Endothelial cell of umbilical vein (primary cell): ENCODE data around the gene GRID2. TPM values are rescaled to one million over a fixed set of nuclear protein-coding genes. Genes with fewer than 3 reads are reported as not detected.

Experiments
- BruUV-seq: library from RNA; stranded (reverse); fragments of 400-500 nt; replicated peaks from 2 replicates; lab custom pipeline; 2021; lab: Mats Ljungman, UMichigan
- CTCF ChIA-PET: fragments of 300-600, 350-600 bp; sonication (Branson Sonifier 250); formaldehyde crosslinking; loops from one replicate; lab custom pipeline; 2021; ENCODE audit warnings: antibody characterized with exemption, inconsistent platforms; lab: Charles Lee
- POLR2A ChIA-PET: fragments of 300-600, 350-600 bp; sonication (Branson Sonifier 250); formaldehyde crosslinking; loops from one replicate; lab custom pipeline; 2021; ENCODE audit warnings: antibody characterized with exemption, inconsistent platforms; lab: Charles Lee
- DNase-seq: peaks from one replicate; pipeline ENCODE4 v3.0.0-alpha.2; 2011; ENCODE audit warnings: low read depth, low spot score
- FAIRE-seq: peaks from 2 replicates; lab custom pipeline; 2011; peaks lifted over from hg19 to GRCh38; lab: Jason Lieb, UNC
- H2AFZ ChIP-seq: 2 replicates; pipeline ENCODE4 v1.6.0; 2012; ENCODE audit warnings: low read depth, low read length, control low read depth, inconsistent platforms
- H3K27ac ChIP-seq: 2 replicates; pipeline ENCODE4 v1.5.1; 2011; ENCODE audit warnings: low read depth, mild to moderate bottlenecking, control low read depth, low read length, moderate library complexity; ENCODE audit not compliant: insufficient read depth
- H3K27me3 ChIP-seq, 2 experiments: 2 replicates each; pipeline versions ENCODE4 v1.6.0 to v1.6.1; 2011; ENCODE audit warnings: low read length in 2 of 2, mixed read lengths in 1 of 2; ENCODE audit not compliant: control insufficient read depth in 2 of 2, insufficient read depth in 2 of 2
- H3K36me3 ChIP-seq, 2 experiments: 2 replicates in 1 of 2; 3 replicates in 1 of 2; pipeline ENCODE4 v1.5.1; 2011; ENCODE audit warnings: low read length in 2 of 2, mild to moderate bottlenecking in 1 of 2, moderate library complexity in 1 of 2; ENCODE audit not compliant: control insufficient read depth in 2 of 2, insufficient read depth in 2 of 2; ENCODE audit errors: extremely low read depth in 1 of 2
- H3K4me1 ChIP-seq: 3 replicates; pipeline ENCODE4 v1.5.1; 2011; ENCODE audit warnings: mild to moderate bottlenecking, low read length; ENCODE audit not compliant: control insufficient read depth, insufficient read depth; ENCODE audit errors: extremely low read depth
- H3K4me2 ChIP-seq: 2 replicates; pipeline ENCODE4 v1.6.1; 2011; ENCODE audit warnings: low read length, control low read depth, mixed read lengths; ENCODE audit not compliant: insufficient read depth
- H3K4me3 ChIP-seq, 3 experiments: fragments of 200-600 bp in 1 of 3; sonication (generic), shearing (Covaris generic) in 1 of 3; replicated peaks in 1 of 3; 2 replicates each; pipeline ENCODE4 v1.5.1; 2011 to 2016; ENCODE audit warnings: control low read depth in 3 of 3, low read length in 3 of 3, mild to moderate bottlenecking in 2 of 3, inconsistent platforms in 1 of 3, low read depth in 1 of 3, moderate library complexity in 1 of 3; ENCODE audit not compliant: insufficient read depth in 1 of 3
- H3K79me2 ChIP-seq: 2 replicates; pipeline ENCODE4 v1.6.0; 2012; ENCODE audit warnings: low read length, inconsistent platforms; ENCODE audit not compliant: control insufficient read depth, insufficient read depth
- H3K9ac ChIP-seq: replicated peaks from 2 replicates; pipeline ENCODE3; 2011; ENCODE audit warnings: low read length, control low read depth; ENCODE audit not compliant: insufficient read depth; ENCODE audit errors: extremely low read depth
- H3K9me1 ChIP-seq: replicated peaks from 3 replicates; pipeline ENCODE4 v1.6.0; 2011; ENCODE audit warnings: mild to moderate bottlenecking, low read length; ENCODE audit not compliant: control insufficient read depth, insufficient read depth; ENCODE audit errors: extremely low read depth
- H3K9me3 ChIP-seq: replicated peaks from 2 replicates; pipeline ENCODE4 v1.5.1; 2012; ENCODE audit warnings: low read length, inconsistent platforms; ENCODE audit not compliant: control insufficient read depth, insufficient read depth
- H4K20me1 ChIP-seq: replicated peaks from 2 replicates; pipeline ENCODE3; 2011; ENCODE audit warnings: mild to moderate bottlenecking, low read length; ENCODE audit not compliant: control insufficient read depth, insufficient read depth; ENCODE audit errors: extremely low read depth
- CTCF ChIP-seq, 2 donors: IDR thresholded peaks; 1 replicate in 1 of 2; 2 replicates in 1 of 2; pipeline ENCODE4 v1.5.1; 2011; ENCODE audit warnings: low read length in 2 of 2, mild to moderate bottlenecking in 2 of 2, moderate library complexity in 2 of 2, control low read depth in 1 of 2, inconsistent platforms in 1 of 2, low read depth in 1 of 2; ENCODE audit not compliant: insufficient read depth in 1 of 2; ENCODE audit errors: extremely low read depth in 1 of 2
- EZH2 ChIP-seq: IDR thresholded peaks from 2 replicates; pipeline ENCODE4 v1.6.1; 2012; ENCODE audit warnings: borderline replicate concordance, low read depth, mild to moderate bottlenecking, moderate library complexity, low read length, inconsistent platforms; ENCODE audit not compliant: severe bottlenecking
- FOS ChIP-seq: IDR thresholded peaks from 2 replicates; pipeline ENCODE4 v1.6.1; 2011; ENCODE audit warnings: mild to moderate bottlenecking, low read length, moderate library complexity, borderline replicate concordance; ENCODE audit not compliant: insufficient read depth
- GATA2 ChIP-seq: IDR thresholded peaks from 2 replicates; pipeline ENCODE4 v1.7.0; 2011; ENCODE audit warnings: low read depth, mild to moderate bottlenecking, moderate library complexity, mixed read lengths, low read length; ENCODE audit not compliant: insufficient read length, insufficient read depth
- JUN ChIP-seq: IDR thresholded peaks from 2 replicates; pipeline ENCODE4 v1.6.1; 2011; ENCODE audit warnings: borderline replicate concordance, low read depth; ENCODE audit not compliant: insufficient read length, insufficient read depth
- MAX ChIP-seq: IDR thresholded peaks from 2 replicates; pipeline ENCODE4 v1.6.1; 2011; ENCODE audit not compliant: insufficient read depth, insufficient read length
- MYC ChIP-seq: IDR thresholded peaks from one replicate; pipeline ENCODE4 v1.6.1; 2011; ENCODE audit warnings: mild to moderate bottlenecking, low read depth, low read length
- POLR2A ChIP-seq: IDR thresholded peaks from 2 replicates; pipeline ENCODE4 v1.6.1; 2012; ENCODE audit warnings: low read depth, mild to moderate bottlenecking, control low read depth, low read length
- dilution Hi-C: fragments of 300-500 bp; cut with MboI; formaldehyde crosslinking; loops from one replicate; pipeline ENCODE4 v1.15.0; 2019; ENCODE audit warnings: low sequenced_read_pairs; ENCODE audit not compliant: extremely low pct_ligation_motif_present
- intact Hi-C: fragments of 100-400 bp; cut with micrococcal nuclease; formaldehyde crosslinking; loops from one replicate; pipeline ENCODE4 v1.10.0; 2022
- polyA plus RNA-seq, 4 experiments: library from polyadenylated mRNA; depleted of rRNA in 3 of 4; stranded (reverse) in 3 of 4; unstranded in 1 of 4; fragments of >200 nt; gene quantifications; 2 replicates each; pipeline versions ENCODE4 v1.2.1 to v1.2.3, GENCODE V29; 2011 to 2012; ENCODE audit warnings: missing spikeins in 1 of 4
- total RNA-seq: library from RNA; stranded (reverse); gene quantifications from 2 replicates; pipeline ENCODE4 v1.2.3, GENCODE V29; 2021

GRID2 gene
- total and polyA plus RNA-seq, 2 donors (not counting 3 experiments of a cell fraction or from before 2014, with no cell fraction given): not detected

- CTCF ChIA-PET: no interaction called here
- H3K79me2 ChIP-seq: no peaks in the 10 kb centered on the region
- H3K9me1 ChIP-seq: no peaks in the 10 kb centered on the region
- H4K20me1 ChIP-seq: no peaks in the 10 kb centered on the region
- POLR2A ChIA-PET: no interaction called here
- no peak overlapping the region for H3K9ac ChIP-seq
- no peaks in the 10 kb centered on the region for H3K4me1 ChIP-seq
- BruUV-seq: no TSS peak
- no peak overlapping the region for H3K27ac ChIP-seq
- H2AFZ ChIP-seq: no peak overlapping the region
- FAIRE-seq (no peak), DNase-seq (no peak)
- H3K9me3 ChIP-seq: no peaks in the 10 kb centered on the region
- TF ChIP-seq POLR2A (no peak), EZH2 (no peak), MYC (no peak), MAX (no peak), CTCF (IDR thresholded peaks at IDR 0.05; ENCODE audit: extremely low read depth in 1 of 2, insufficient read depth in 1 of 2, low read depth in 1 of 2, low read length in 2 of 2) (no peak), GATA2 (no peak), FOS (no peak), JUN (no peak)
- no peak overlapping the region for H3K4me3 ChIP-seq
- intact Hi-C loops: no loop called here
- no peaks in the 10 kb centered on the region for H3K36me3 ChIP-seq
- H3K4me2 ChIP-seq: no peak overlapping the region
- H3K27me3 ChIP-seq: no peaks in the 10 kb centered on the region
- dilution Hi-C loops: no loop called here
Measured at GRCh38 chr4:93184053-93184452, 880.3 kb downstream of the GRID2 start.
